ENCODE data around the gene GLRX.

DNA sequence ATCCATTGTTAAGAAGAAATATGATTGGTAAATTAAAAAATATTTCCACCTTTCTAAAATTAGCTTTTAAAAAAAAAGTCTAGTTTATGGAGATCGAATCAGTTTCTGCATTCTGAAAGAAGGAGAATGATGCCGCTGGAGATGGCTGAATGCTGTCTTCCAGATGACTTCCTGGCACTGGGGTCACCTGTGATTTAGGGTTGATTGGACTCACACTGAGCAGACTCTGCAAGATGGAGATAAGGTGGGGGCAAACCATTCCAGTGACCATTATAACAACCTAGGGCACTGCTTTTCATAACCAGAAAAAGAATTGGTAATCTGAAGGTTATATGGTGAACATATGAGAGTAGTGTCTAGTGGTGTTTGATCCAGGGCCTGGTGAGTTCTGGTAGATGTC lies 50.6 kb downstream of the GLRX start:
- no peak for TF ChIP-seq RAD21 (IDR thresholded peaks at IDR 0.05; ENCODE audit: low read length)
- TF ChIP-seq, protein P1, sequence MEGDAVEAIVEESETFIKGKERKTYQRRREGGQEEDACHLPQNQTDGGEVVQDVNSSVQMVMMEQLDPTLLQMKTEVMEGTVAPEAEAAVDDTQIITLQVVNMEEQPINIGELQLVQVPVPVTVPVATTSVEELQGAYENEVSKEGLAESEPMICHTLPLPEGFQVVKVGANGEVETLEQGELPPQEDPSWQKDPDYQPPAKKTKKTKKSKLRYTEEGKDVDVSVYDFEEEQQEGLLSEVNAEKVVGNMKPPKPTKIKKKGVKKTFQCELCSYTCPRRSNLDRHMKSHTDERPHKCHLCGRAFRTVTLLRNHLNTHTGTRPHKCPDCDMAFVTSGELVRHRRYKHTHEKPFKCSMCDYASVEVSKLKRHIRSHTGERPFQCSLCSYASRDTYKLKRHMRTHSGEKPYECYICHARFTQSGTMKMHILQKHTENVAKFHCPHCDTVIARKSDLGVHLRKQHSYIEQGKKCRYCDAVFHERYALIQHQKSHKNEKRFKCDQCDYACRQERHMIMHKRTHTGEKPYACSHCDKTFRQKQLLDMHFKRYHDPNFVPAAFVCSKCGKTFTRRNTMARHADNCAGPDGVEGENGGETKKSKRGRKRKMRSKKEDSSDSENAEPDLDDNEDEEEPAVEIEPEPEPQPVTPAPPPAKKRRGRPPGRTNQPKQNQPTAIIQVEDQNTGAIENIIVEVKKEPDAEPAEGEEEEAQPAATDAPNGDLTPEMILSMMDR (conservative IDR thresholded peaks at IDR 0.05; ENCODE audit: low read depth, low read length): no peak
- TF ChIP-seq MAFK (IDR thresholded peaks at IDR 0.05; ENCODE audit: low read depth, low read length): no peak
- TF ChIP-seq, protein P2, sequence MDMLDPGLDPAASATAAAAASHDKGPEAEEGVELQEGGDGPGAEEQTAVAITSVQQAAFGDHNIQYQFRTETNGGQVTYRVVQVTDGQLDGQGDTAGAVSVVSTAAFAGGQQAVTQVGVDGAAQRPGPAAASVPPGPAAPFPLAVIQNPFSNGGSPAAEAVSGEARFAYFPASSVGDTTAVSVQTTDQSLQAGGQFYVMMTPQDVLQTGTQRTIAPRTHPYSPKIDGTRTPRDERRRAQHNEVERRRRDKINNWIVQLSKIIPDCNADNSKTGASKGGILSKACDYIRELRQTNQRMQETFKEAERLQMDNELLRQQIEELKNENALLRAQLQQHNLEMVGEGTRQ (IDR thresholded peaks at IDR 0.05; ENCODE audit: low read depth, low read length): no peak
- TF ChIP-seq POLR2A (IDR thresholded peaks at IDR 0.05; ENCODE audit: low read depth, low read length): no peak
